DMS114 treated with DMSO at 0.1 percent for 48 hours (cell line): ENCODE results near the gene SUPT5H.

Experiments used
- DNase-seq: peaks from one replicate; lab custom pipeline; 2025; ENCODE audit not compliant: unreplicated experiment; lab: John Stamatoyannopoulos, UW

Gene SUPT5H

GRCh38 chr19:39409208-39410016 is 36.0 kb upstream of the SUPT5H start:
- no peak for DNase-seq

- DNase-seq = no peak
These were observed 35.2 kb upstream of the SUPT5H start for GRCh38 chr19:39410017-39410830.

- no peak for DNase-seq
These were observed 34.6 kb upstream of the SUPT5H start for GRCh38 chr19:39410831-39411080.

GRCh38 chr19:39411081-39411831 is 34.1 kb upstream of the SUPT5H start:
- no peak for DNase-seq

GRCh38 chr19:39411832-39412099 is 33.6 kb upstream of the SUPT5H start:
- peak; percentile 94 for DNase-seq

- DNase-seq = peak; percentile 99
These were observed 33.1 kb upstream of the SUPT5H start, which contains the start of gene PLEKHG2 for GRCh38 chr19:39412100-39412866. Gene PLEKHG2, plus strand, starts transcription at chr19:39412669. Its CDS starts 1,418 bp downstream, at chr19:39414087.

GRCh38 chr19:39412867-39413271 is 32.5 kb upstream of the SUPT5H start:
- DNase-seq = no peak

- DNase-seq = no peak
These were observed 32.0 kb upstream of the SUPT5H start for GRCh38 chr19:39413272-39413910.

- DNase-seq = no peak
These were observed 31.3 kb upstream of the SUPT5H start for GRCh38 chr19:39413911-39414608.

- DNase-seq = no peak
These were observed 30.0 kb upstream of the SUPT5H start for GRCh38 chr19:39415111-39416046.

GRCh38 chr19:39416152-39417120 is 28.9 kb upstream of the SUPT5H start:
- no peak for DNase-seq

GRCh38 chr19:39417463-39418181 is 27.8 kb upstream of the SUPT5H start:
- no peak for DNase-seq

- no peak for DNase-seq
These were observed 26.4 kb upstream of the SUPT5H start for GRCh38 chr19:39419003-39419402.

- no peak for DNase-seq
These were observed 24.6 kb upstream of the SUPT5H start for GRCh38 chr19:39420769-39421168.

GRCh38 chr19:39422020-39422419 is 23.4 kb upstream of the SUPT5H start:
- no peak for DNase-seq

- DNase-seq = no peak
These were observed 21.9 kb upstream of the SUPT5H start for GRCh38 chr19:39423258-39424086.
